SU-DHL-6 (cell line): ENCODE measurements around the gene TPP1.

ENCODE experiments used
- EZH2phosphoT487 ChIP-seq: fragments of 200-600 bp; sonication (generic), shearing (Covaris generic); conservative IDR thresholded peaks from 2 replicates; pipeline ENCODE4 v1.6.1; 2018; ENCODE audit warnings: mild to moderate bottlenecking, antibody characterized with exemption, low read length, moderate library complexity, mixed read lengths
- TF ChIP-seq, protein P1 (sequence below): fragments of 200-600 bp; sonication (generic); IDR thresholded peaks from one replicate; pipeline ENCODE4 v1.5.1; 2017; ENCODE audit warnings: antibody characterized with exemption, mild to moderate bottlenecking, low read length, moderate library complexity; ENCODE audit not compliant: insufficient read depth, poor library complexity, severe bottlenecking

DNA sequence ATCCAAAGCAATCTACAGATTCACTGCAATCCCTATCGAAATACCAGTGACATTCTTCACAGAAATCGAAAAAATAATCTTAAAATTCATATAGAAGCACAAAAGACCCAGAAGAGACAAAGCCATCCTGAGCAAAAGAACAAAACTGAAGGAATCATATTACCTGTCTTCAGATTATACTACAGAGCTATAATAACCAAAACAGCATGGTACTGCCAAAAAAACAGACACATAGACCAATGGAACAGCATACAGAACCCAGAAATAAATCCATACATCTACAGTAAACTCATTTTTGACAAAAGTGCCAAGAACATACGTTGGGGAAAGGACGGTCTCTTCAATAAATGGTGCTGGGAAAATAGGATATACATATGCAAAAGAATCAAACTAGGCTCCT is 34.7 kb downstream of the TPP1 start:
- TF ChIP-seq, protein P1, sequence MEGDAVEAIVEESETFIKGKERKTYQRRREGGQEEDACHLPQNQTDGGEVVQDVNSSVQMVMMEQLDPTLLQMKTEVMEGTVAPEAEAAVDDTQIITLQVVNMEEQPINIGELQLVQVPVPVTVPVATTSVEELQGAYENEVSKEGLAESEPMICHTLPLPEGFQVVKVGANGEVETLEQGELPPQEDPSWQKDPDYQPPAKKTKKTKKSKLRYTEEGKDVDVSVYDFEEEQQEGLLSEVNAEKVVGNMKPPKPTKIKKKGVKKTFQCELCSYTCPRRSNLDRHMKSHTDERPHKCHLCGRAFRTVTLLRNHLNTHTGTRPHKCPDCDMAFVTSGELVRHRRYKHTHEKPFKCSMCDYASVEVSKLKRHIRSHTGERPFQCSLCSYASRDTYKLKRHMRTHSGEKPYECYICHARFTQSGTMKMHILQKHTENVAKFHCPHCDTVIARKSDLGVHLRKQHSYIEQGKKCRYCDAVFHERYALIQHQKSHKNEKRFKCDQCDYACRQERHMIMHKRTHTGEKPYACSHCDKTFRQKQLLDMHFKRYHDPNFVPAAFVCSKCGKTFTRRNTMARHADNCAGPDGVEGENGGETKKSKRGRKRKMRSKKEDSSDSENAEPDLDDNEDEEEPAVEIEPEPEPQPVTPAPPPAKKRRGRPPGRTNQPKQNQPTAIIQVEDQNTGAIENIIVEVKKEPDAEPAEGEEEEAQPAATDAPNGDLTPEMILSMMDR = no peak
- no peak for TF ChIP-seq EZH2phosphoT487
